Neutrophil (primary cell): ENCODE results near the gene HPS4.

Experiments
- H3K27ac ChIP-seq: fragments of 200-600 bp; sonication (generic); 2 replicates; pipeline ENCODE4 v1.5.1; 2016; ENCODE audit warnings: mild to moderate bottlenecking, moderate library complexity
- H3K27me3 ChIP-seq: fragments of 200-600 bp; sonication (generic); 2 replicates; pipeline ENCODE4 v1.6.0; 2016; ENCODE audit warnings: mild to moderate bottlenecking
- H3K36me3 ChIP-seq: fragments of 200-600 bp; sonication (generic); 2 replicates; pipeline ENCODE4 v1.5.1; 2017
- H3K4me1 ChIP-seq, 2 experiments: fragments of 200-600 bp in 1 of 2; sonication (generic) in 1 of 2; 1 replicate in 1 of 2; 2 replicates in 1 of 2; pipeline versions ENCODE4 v1.5.1 to v1.6.1; 2013 to 2016; ENCODE audit warnings: low read depth in 1 of 2, low read length in 1 of 2, mild to moderate bottlenecking in 1 of 2, moderate library complexity in 1 of 2; ENCODE audit not compliant: control insufficient read depth in 1 of 2, insufficient read depth in 1 of 2
- H3K4me3 ChIP-seq, 2 experiments: fragments of 200-600 bp in 1 of 2; sonication (generic) in 1 of 2; 1 replicate in 1 of 2; 2 replicates in 1 of 2; pipeline ENCODE4 v1.5.1; 2013 to 2016; ENCODE audit warnings: low read depth in 1 of 2, low read length in 1 of 2, mild to moderate bottlenecking in 1 of 2, moderate library complexity in 1 of 2
- H3K9me3 ChIP-seq: fragments of 200-600 bp; sonication (generic); 2 replicates; pipeline ENCODE4 v1.5.1; 2016
- CTCF ChIP-seq: fragments of 200-600 bp; sonication (generic); IDR thresholded peaks from 2 replicates; pipeline ENCODE4 v1.5.1; 2016; ENCODE audit warnings: antibody characterized with exemption

The HPS4 gene

GRCh38 chr22:26482161-26482560 lies 1.4 kb downstream of the HPS4 start:
- no peak overlapping the region for H3K4me3 ChIP-seq
- peak overlapping the region; percentile 86 for H3K27ac ChIP-seq
- TF ChIP-seq CTCF, result no peak
- no peaks in the 10 kb centered on the region for H3K27me3 ChIP-seq
- peaks cover 59% of the 10 kb centered on the region in 2 experiments for H3K4me1 ChIP-seq
- H3K9me3 ChIP-seq, result no peaks in the 10 kb centered on the region
- H3K36me3 ChIP-seq, result peaks cover under 1% of the 10 kb centered on the region

- TF ChIP-seq CTCF, result no peak
- Histone ChIP-seq H3K36me3 (no peaks in the 10 kb centered on the region), H3K9me3 (no peaks in the 10 kb centered on the region), H3K4me3 (no peak overlapping the region), H3K27ac (no peak overlapping the region), H3K4me1 (peaks cover 64% of the 10 kb centered on the region in 2 experiments), H3K27me3 (no peaks in the 10 kb centered on the region)
Observed at GRCh38 chr22:26481694-26482093, 1.9 kb downstream of the HPS4 start.

- H3K4me1 ChIP-seq, result peaks cover 69% of the 10 kb centered on the region in 2 experiments
- no peak for TF ChIP-seq CTCF
- H3K36me3 ChIP-seq, result no peaks in the 10 kb centered on the region
- no peak overlapping the region for H3K4me3 ChIP-seq
- H3K27me3 ChIP-seq, result no peaks in the 10 kb centered on the region
- H3K9me3 ChIP-seq, result no peaks in the 10 kb centered on the region
- no peak overlapping the region for H3K27ac ChIP-seq
Observed at GRCh38 chr22:26481112-26481693, 2.4 kb downstream of the HPS4 start.

- Histone ChIP-seq H3K27me3 (no peaks in the 10 kb centered on the region), H3K27ac (no peak overlapping the region), H3K9me3 (no peaks in the 10 kb centered on the region), H3K36me3 (no peaks in the 10 kb centered on the region), H3K4me1 (peaks cover 74 to 75% of the 10 kb centered on the region in 2 experiments), H3K4me3 (no peak overlapping the region)
- TF ChIP-seq CTCF, result no peak
Observed at GRCh38 chr22:26480611-26480932, 3.0 kb downstream of the HPS4 start.

- Histone ChIP-seq H3K27me3 (no peaks in the 10 kb centered on the region), H3K4me1 (peaks cover 80 to 81% of the 10 kb centered on the region in 2 experiments), H3K27ac (peak overlapping the region; percentile 50), H3K36me3 (no peaks in the 10 kb centered on the region), H3K4me3 (peak overlapping the region in 1 of 2 experiments; percentile 37), H3K9me3 (no peaks in the 10 kb centered on the region)
- no peak for TF ChIP-seq CTCF
Observed at GRCh38 chr22:26479792-26480610, 3.6 kb downstream of the HPS4 start.
